CD4-positive, CD25-positive, alpha-beta regulatory T cell (primary cell): Measurements from ENCODE around the gene TBC1D10B. TPM values are rescaled to one million over a fixed set of nuclear protein-coding genes. Genes with fewer than 3 reads are reported as not detected.

Experiments
- ATAC-seq, 2 donors: fragments of 150-1000 bp; cut with Tn5 transposase; one replicate each; pipeline ENCODE4 v1.10.0; 2021; ENCODE audit warnings: low read depth in 2 of 2, moderate number of reproducible peaks in 2 of 2, moderate library complexity in 1 of 2
- DNase-seq, 3 donors: peaks; one replicate each; pipeline versions ENCODE4 v3.0.0 to v3.0.0-alpha.2; 2012 to 2022; ENCODE audit warnings: mixed read lengths in 1 of 3
- H3K27ac ChIP-seq: one replicate; pipeline ENCODE4 v1.7.0; 2013; ENCODE audit warnings: mild to moderate bottlenecking, low read length; ENCODE audit not compliant: insufficient read depth, poor library complexity, severe bottlenecking
- H3K27me3 ChIP-seq: one replicate; pipeline ENCODE4 v1.7.0; 2013; ENCODE audit warnings: low read length; ENCODE audit not compliant: control insufficient read depth, insufficient read depth
- H3K36me3 ChIP-seq: one replicate; pipeline ENCODE4 v1.7.0; 2013; ENCODE audit warnings: mild to moderate bottlenecking, low read length, moderate library complexity; ENCODE audit not compliant: control insufficient read depth, insufficient read depth
- H3K4me1 ChIP-seq: 2 replicates; pipeline ENCODE4 v1.7.0; 2013; ENCODE audit warnings: mild to moderate bottlenecking, low read length; ENCODE audit not compliant: insufficient read depth, control insufficient read depth, poor library complexity, severe bottlenecking
- H3K4me3 ChIP-seq: one replicate; pipeline ENCODE4 v1.7.0; 2013; ENCODE audit warnings: low read depth, mild to moderate bottlenecking, low read length, moderate library complexity
- H3K9me3 ChIP-seq, 2 experiments: 1 replicate in 1 of 2; 2 replicates in 1 of 2; pipeline ENCODE4 v1.7.0; 2013; ENCODE audit warnings: low read length in 2 of 2, mild to moderate bottlenecking in 1 of 2, moderate library complexity in 1 of 2; ENCODE audit not compliant: control insufficient read depth in 2 of 2
- H3K27ac Mint-ChIP-seq, 3 donors: one replicate each; pipeline ENCODE4 v1.8.0; 2020 to 2022; ENCODE audit warnings: mild to moderate bottlenecking in 3 of 3, mixed read lengths in 3 of 3, moderate library complexity in 2 of 3
- H3K27me3 Mint-ChIP-seq: one replicate; pipeline ENCODE4 v1.8.0; 2022; ENCODE audit warnings: mild to moderate bottlenecking, mixed read lengths
- H3K36me3 Mint-ChIP-seq: one replicate; pipeline ENCODE4 v1.8.0; 2020; ENCODE audit warnings: mixed read lengths
- H3K4me1 Mint-ChIP-seq, 4 donors: one replicate each; pipeline ENCODE4 v1.8.0; 2020 to 2022; ENCODE audit warnings: mixed read lengths in 4 of 4, mild to moderate bottlenecking in 1 of 4
- H3K4me3 Mint-ChIP-seq, 4 donors: one replicate each; pipeline ENCODE4 v1.8.0; 2020 to 2022; ENCODE audit warnings: mild to moderate bottlenecking in 4 of 4, mixed read lengths in 4 of 4, moderate library complexity in 3 of 4
- H3K9me3 Mint-ChIP-seq, 7 donors: one replicate each; pipeline ENCODE4 v1.8.0; 2020 to 2022; ENCODE audit warnings: mixed read lengths in 7 of 7, mild to moderate bottlenecking in 3 of 7, moderate library complexity in 2 of 7
- polyA plus RNA-seq, 4 donors: library from polyadenylated mRNA; unstranded; fragments of 300-500 nt; fragmentation: Illumina TruSeq; gene quantifications; one replicate each; pipeline ENCODE4 v1.2.3, GENCODE V29; 2021
- total RNA-seq: library from RNA; stranded (reverse); gene quantifications from one replicate; pipeline ENCODE4 v1.2.3, GENCODE V29; 2022

Gene TBC1D10B
- total and polyA plus RNA-seq, 5 donors from 2014 or later: 7.1 to 32.2 (median 8.3) TPM

DNA sequence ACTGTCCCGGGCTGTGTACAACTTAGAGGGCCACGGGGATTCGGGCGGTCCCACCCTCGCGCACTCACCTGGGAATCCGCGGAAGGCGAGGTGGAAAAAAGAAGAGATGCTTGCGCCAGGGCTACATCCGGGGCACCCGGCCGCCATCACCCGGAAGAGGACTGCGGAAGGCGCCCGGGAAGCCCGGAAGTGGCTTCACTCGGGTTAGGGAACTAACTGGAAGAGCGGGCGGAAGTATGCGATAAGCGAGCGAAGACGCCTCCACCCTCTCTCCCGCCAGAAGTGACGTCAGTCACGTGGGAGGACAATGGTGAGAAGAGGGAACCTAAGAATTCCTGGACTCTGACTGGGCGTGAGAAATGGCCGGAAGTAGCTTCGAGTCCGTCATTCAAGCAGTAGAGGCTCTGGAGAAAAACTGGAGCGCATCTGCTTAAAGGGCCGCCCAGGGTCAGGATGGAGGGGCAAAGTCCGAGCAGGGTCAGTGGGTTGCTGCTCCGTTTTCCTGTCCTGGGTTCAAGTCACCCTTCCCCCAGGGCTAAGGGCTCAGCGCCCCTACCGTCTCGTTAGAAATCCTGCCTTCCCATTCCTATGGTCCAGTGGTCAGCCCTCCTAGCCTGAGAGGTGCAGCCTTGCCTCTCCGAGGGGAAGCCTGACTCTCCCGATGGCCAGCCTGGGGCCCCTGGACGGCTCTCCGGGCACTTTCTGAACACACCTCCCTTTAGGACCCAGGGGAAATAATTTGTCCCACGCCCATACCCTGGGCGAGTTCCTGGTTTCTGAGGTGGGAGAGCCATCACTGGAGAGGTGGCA lies 14.9 kb downstream of the TBC1D10B start, which contains the start of gene CD2BP2:
Gene CD2BP2, minus strand, starts transcription at position 165 of the 810 bp plus-strand sequence. CDS start 627 bp downstream, outside the sequence.
- ATAC-seq: peak; percentile 87 to 90

DNA sequence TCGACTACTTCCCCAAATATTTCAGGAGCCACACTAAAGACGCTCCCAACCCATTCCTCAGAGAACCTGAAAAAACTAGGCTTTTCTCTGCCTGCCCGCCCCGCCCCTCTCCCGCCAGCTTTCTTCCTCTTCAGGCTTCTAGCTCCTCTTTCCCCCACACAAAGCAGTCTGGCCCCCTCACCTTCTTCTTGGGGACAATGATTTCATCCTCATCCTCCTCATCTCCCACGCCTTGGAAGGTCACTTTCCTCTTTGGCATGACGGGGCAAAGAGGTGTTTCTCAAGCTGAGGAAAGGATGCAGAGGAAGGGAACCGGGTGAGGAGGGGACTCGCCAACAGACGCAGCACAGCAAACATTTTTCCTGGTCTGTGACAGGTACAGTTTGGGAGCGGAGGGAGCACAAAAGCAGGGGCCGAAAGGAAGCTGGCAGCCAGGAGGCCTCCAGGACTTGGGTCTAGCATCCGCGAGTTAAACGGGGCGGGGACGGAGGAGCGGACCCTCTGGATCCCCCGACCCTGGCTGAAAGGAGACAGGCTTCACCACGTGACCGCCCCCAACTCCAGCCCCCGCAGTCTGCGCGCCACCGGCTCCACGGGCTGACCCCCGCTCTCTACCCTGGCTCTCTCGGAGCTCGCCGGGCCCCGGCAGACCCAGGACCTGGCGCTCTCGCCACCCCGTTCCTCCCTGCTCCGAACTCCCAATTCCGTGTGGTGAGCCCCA lies 15.7 kb downstream of the TBC1D10B start:
- peaks cover 24% of the 10 kb centered on the region for H3K4me1 ChIP-seq
- Mint-ChIP-seq H3K27ac (peak overlapping the region; percentile 99), H3K4me1 (peaks cover 4 to 54% (median 21%) of the 10 kb centered on the region in 4 donors), H3K4me3 (peak overlapping the region; percentile 96 to 100 (median 96)), H3K27me3 (no peaks in the 10 kb centered on the region), H3K36me3 (peaks cover 24% of the 10 kb centered on the region), H3K9me3 (no peaks in the 10 kb centered on the region)
- DNase-seq: no peak
- no peaks in the 10 kb centered on the region for H3K27me3 ChIP-seq
- H3K36me3 ChIP-seq: peaks cover 36% of the 10 kb centered on the region
- no peaks in the 10 kb centered on the region for H3K9me3 ChIP-seq
- H3K4me3 ChIP-seq: peak overlapping the region; percentile 88
- H3K27ac ChIP-seq: peak overlapping the region; percentile 96
- peak; percentile 26 to 27 for ATAC-seq

More for the DNA sequence above, 14.9 kb downstream of the TBC1D10B start, which contains the start of gene CD2BP2:
- H3K4me3 Mint-ChIP-seq: peak within 1 kb of the TSS; percentile 96 to 100 (median 96)
- peaks cover 25% of the 10 kb centered on the region for H3K36me3 Mint-ChIP-seq
- Histone ChIP-seq H3K4me1 (peaks cover 24% of the 10 kb centered on the region), H3K27me3 (no peaks in the 10 kb centered on the region), H3K36me3 (peaks cover 39% of the 10 kb centered on the region), H3K27ac (peak within 1 kb of the TSS; percentile 96), H3K9me3 (no peaks in the 10 kb centered on the region), H3K4me3 (peak within 1 kb of the TSS; percentile 88)
- peak within 1 kb of the TSS; percentile 99 for H3K27ac Mint-ChIP-seq
- peaks cover 4 to 52% (median 20%) of the 10 kb centered on the region in 4 donors for H3K4me1 Mint-ChIP-seq
- DNase-seq: peak; percentile 86 to 94 (median 89)
- no peaks in the 10 kb centered on the region for H3K9me3 Mint-ChIP-seq
- no peaks in the 10 kb centered on the region for H3K27me3 Mint-ChIP-seq

- Histone ChIP-seq H3K4me3 (peak overlapping the region; percentile 88), H3K27me3 (no peaks in the 10 kb centered on the region), H3K9me3 (no peaks in the 10 kb centered on the region), H3K36me3 (peaks cover 33% of the 10 kb centered on the region), H3K4me1 (peaks cover 24% of the 10 kb centered on the region), H3K27ac (peak overlapping the region; percentile 14)
- H3K4me1 Mint-ChIP-seq: peaks cover 4 to 54% (median 21%) of the 10 kb centered on the region in 4 donors
- ATAC-seq (no peak), DNase-seq (no peak)
- H3K9me3 Mint-ChIP-seq: no peaks in the 10 kb centered on the region
- peak overlapping the region in 1 of 3 donors; percentile 99 for H3K27ac Mint-ChIP-seq
- peaks cover 25% of the 10 kb centered on the region for H3K36me3 Mint-ChIP-seq
- H3K4me3 Mint-ChIP-seq: peak overlapping the region; percentile 96 to 100 (median 96)
- no peaks in the 10 kb centered on the region for H3K27me3 Mint-ChIP-seq
Measured at GRCh38 chr16:30353438-30354129, 16.7 kb downstream of the TBC1D10B start.

GRCh38 chr16:30352488-30353401 lies 17.5 kb downstream of the TBC1D10B start:
- peak overlapping the region; percentile 14 for H3K27ac ChIP-seq
- Mint-ChIP-seq H3K4me3 (peak overlapping the region; percentile 8 to 63 (median 56)), H3K4me1 (peaks cover 4 to 54% (median 21%) of the 10 kb centered on the region in 4 donors), H3K9me3 (no peaks in the 10 kb centered on the region), H3K36me3 (peaks cover 25% of the 10 kb centered on the region), H3K27ac (no peak overlapping the region), H3K27me3 (no peaks in the 10 kb centered on the region)
- DNase-seq (no peak), ATAC-seq (no peak)
- peaks cover 32% of the 10 kb centered on the region for H3K36me3 ChIP-seq
- H3K9me3 ChIP-seq: no peaks in the 10 kb centered on the region
- peaks cover 24% of the 10 kb centered on the region for H3K4me1 ChIP-seq
- H3K27me3 ChIP-seq: no peaks in the 10 kb centered on the region
- no peak overlapping the region for H3K4me3 ChIP-seq

- Mint-ChIP-seq H3K36me3 (peaks cover 19% of the 10 kb centered on the region), H3K4me3 (peak overlapping the region; percentile 21 to 83 (median 59))
Measured at GRCh38 chr16:30351586-30352419, 18.5 kb downstream of the TBC1D10B start.

DNA sequence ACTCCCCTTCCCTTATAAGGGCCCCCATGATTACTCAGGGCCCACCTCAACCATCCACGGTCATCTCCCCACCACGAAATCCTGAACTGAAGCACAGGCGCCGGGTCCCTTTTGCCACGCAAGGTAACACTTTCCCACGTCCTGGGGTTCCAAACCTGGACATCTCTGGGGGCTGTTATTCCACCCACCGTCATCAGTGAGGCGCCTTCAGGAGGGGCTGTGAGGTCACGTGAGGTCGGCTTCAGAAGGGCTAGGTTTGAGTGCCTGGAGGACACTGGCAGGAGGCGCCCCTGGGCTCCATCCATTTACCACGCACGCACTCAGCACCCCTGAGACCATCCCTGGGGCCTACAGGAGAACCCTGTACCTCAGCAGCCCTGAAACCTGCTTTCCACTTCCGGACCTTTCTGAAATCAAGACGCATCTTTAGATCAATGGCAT lies 19.3 kb downstream of the TBC1D10B start:
- Mint-ChIP-seq H3K36me3 (peaks cover 19% of the 10 kb centered on the region), H3K4me3 (peak overlapping the region in 1 of 4 donors; percentile 69), H3K27ac (no peak overlapping the region), H3K27me3 (no peaks in the 10 kb centered on the region), H3K4me1 (peaks cover 4 to 42% (median 12%) of the 10 kb centered on the region in 4 donors), H3K9me3 (no peaks in the 10 kb centered on the region)
- H3K27me3 ChIP-seq: no peaks in the 10 kb centered on the region
- peaks cover 21% of the 10 kb centered on the region for H3K4me1 ChIP-seq
- peaks cover 32% of the 10 kb centered on the region for H3K36me3 ChIP-seq
- H3K4me3 ChIP-seq: no peak overlapping the region
- no peak overlapping the region for H3K27ac ChIP-seq
- ATAC-seq (no peak), DNase-seq (no peak)
- H3K9me3 ChIP-seq: no peaks in the 10 kb centered on the region

More at GRCh38 chr16:30351586-30352419, 18.5 kb downstream of the TBC1D10B start:
- Mint-ChIP-seq H3K9me3 (no peaks in the 10 kb centered on the region), H3K27ac (no peak overlapping the region), H3K27me3 (no peaks in the 10 kb centered on the region), H3K4me1 (peaks cover 4 to 50% (median 17%) of the 10 kb centered on the region in 4 donors)
- Histone ChIP-seq H3K4me3 (no peak overlapping the region), H3K9me3 (no peaks in the 10 kb centered on the region), H3K36me3 (peaks cover 32% of the 10 kb centered on the region), H3K27me3 (no peaks in the 10 kb centered on the region), H3K27ac (no peak overlapping the region), H3K4me1 (peaks cover 24% of the 10 kb centered on the region)
- ATAC-seq (no peak), DNase-seq (no peak)
